ENCODE results near the gene PRPF40A. TPM values are rescaled to one million over a fixed set of nuclear protein-coding genes. Genes with fewer than 3 reads are reported as not detected.
"Not testable (repeated sequence)": the region's sequence is repeated elsewhere in the genome, so short reads cannot be mapped to it uniquely, and the experiment has no call there.

Gene PRPF40A
- total and polyA plus RNA-seq, 9 of the 15 experiments (the other 6 are each of a cell fraction or from before 2014, with no cell fraction given) = 168 to 304 (median 264) TPM

DNA sequence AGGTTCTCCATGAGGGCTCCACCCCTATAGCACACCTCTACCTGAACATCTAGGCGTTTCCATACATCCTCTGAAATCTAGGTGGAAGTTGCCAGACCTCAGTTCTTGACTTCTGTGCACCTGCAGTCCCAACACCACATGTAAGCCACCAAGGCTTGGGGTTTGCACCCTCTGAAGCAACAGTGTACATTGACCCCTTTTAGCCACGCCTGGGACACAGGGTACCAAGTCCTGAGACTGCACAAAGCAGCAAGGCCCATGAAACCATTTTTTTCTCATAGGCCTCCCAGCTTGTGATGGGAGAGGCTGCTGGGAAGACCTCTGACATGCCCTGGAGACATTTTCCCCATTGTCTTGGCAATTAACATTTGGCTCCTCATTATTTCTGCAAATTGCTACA is 21.2 kb upstream of the PRPF40A start (continued):
- TF ChIP-seq, protein P1, sequence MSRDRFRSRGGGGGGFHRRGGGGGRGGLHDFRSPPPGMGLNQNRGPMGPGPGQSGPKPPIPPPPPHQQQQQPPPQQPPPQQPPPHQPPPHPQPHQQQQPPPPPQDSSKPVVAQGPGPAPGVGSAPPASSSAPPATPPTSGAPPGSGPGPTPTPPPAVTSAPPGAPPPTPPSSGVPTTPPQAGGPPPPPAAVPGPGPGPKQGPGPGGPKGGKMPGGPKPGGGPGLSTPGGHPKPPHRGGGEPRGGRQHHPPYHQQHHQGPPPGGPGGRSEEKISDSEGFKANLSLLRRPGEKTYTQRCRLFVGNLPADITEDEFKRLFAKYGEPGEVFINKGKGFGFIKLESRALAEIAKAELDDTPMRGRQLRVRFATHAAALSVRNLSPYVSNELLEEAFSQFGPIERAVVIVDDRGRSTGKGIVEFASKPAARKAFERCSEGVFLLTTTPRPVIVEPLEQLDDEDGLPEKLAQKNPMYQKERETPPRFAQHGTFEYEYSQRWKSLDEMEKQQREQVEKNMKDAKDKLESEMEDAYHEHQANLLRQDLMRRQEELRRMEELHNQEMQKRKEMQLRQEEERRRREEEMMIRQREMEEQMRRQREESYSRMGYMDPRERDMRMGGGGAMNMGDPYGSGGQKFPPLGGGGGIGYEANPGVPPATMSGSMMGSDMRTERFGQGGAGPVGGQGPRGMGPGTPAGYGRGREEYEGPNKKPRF (IDR thresholded peaks at IDR 0.05; ENCODE audit: low read depth, low read length) = no peak
- TF ChIP-seq, protein P2, sequence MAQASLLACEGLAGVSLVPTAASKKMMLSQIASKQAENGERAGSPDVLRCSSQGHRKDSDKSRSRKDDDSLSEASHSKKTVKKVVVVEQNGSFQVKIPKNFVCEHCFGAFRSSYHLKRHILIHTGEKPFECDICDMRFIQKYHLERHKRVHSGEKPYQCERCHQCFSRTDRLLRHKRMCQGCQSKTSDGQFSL (CRISPR knock-in tag; IDR thresholded peaks at IDR 0.05) = no peak
- TF ChIP-seq, protein P2 (tag; IDR thresholded peaks at IDR 0.05) = no peak

GRCh38 chr2:152737509-152737908 is 20.2 kb upstream of the PRPF40A start:
- 100% methylated on average over 1 of the region's 1 CpG for WGBS (ENCODE audit: insufficient coverage, low coverage, missing lambda C conversion rate)

More at GRCh38 chr2:152737509-152737908, 20.2 kb upstream of the PRPF40A start:
- in situ Hi-C loops (cut with MboI); H3K9me1 ChIP-seq (ENCODE audit: control insufficient read depth, insufficient read depth, low read length); ATAC-seq; H2AFZ ChIP-seq (ENCODE audit: low read depth, low read length); H3K27ac ChIP-seq (ENCODE audit: extremely low read depth, low read depth, low read length); FAIRE-seq; BruUV-seq (replicated peaks); H3K27me3 ChIP-seq (ENCODE audit: control insufficient read depth in 2 of 2, insufficient read depth in 2 of 2, low read length in 2 of 2); intact Hi-C loops (cut with micrococcal nuclease); H3K9ac ChIP-seq (ENCODE audit: insufficient read depth in 1 of 2, low read depth in 2 of 2, low read length in 2 of 2); H3K4me2 ChIP-seq (ENCODE audit: insufficient read depth, low read length); H3K4me3 ChIP-seq; H3K79me2 ChIP-seq (ENCODE audit: control insufficient read depth, insufficient read depth, low read length); POLR2A ChIA-PET; CTCF ChIA-PET (ENCODE audit: low intra/inter-chr PET ratio); DNase-seq (ENCODE audit: extremely low read depth in 1 of 4, low spot score in 3 of 4); H4K20me1 ChIP-seq (replicated peaks; ENCODE audit: control insufficient read depth, insufficient read depth, low read length); H3K4me1 ChIP-seq (replicated peaks in 1 of 2; ENCODE audit: control insufficient read depth in 2 of 2, insufficient read depth in 2 of 2, low read length in 2 of 2); H3K9me3 ChIP-seq (replicated peaks; ENCODE audit: control insufficient read depth, insufficient read depth, low read depth, low read length): not testable (repeated sequence)
- peaks cover 64% of the 10 kb centered on the region for H3K36me3 ChIP-seq (ENCODE audit: control insufficient read depth, insufficient read depth, low read length)
